Naive thymus-derived CD8-positive, alpha-beta T cell (primary cell): ENCODE results near the gene KRTAP10-12. TPM values are rescaled to one million over a fixed set of nuclear protein-coding genes. Genes with fewer than 3 reads are reported as not detected.
A peak's percentile ranks its signal among the peaks of the same experiment; 100 is the strongest.

Experiments used
- ATAC-seq, 2 donors: fragments of 150-1000 bp; cut with Tn5 transposase in 1 of 2; sonication (Bioruptor Pico), chemical (Tn5 transposase) in 1 of 2; 1 replicate in 1 of 2; 2 replicates in 1 of 2; pipeline ENCODE4 v1.10.0; 2021; ENCODE audit warnings: mild to moderate bottlenecking in 2 of 2, moderate library complexity in 2 of 2
- POLR2A ChIA-PET: fragments of 350-600 bp; sonication (Branson Sonifier 250); formaldehyde crosslinking; loops from one replicate; lab custom pipeline; 2021; ENCODE audit warnings: antibody characterized with exemption; lab: Charles Lee
- DNase-seq, 10 donors: peaks; one replicate each; pipeline versions ENCODE4 v3.0.0 to v3.0.0-alpha.2; 2020 to 2022
- H3K27ac Mint-ChIP-seq, 10 donors: one replicate each; pipeline ENCODE4 v1.8.0; 2020 to 2022; ENCODE audit warnings: mild to moderate bottlenecking in 10 of 10, mixed read lengths in 10 of 10, moderate library complexity in 4 of 10, inconsistent platforms in 1 of 10
- H3K27me3 Mint-ChIP-seq, 5 donors: one replicate each; pipeline ENCODE4 v1.8.0; 2021 to 2022; ENCODE audit warnings: mixed read lengths in 5 of 5
- H3K36me3 Mint-ChIP-seq, 3 donors: one replicate each; pipeline ENCODE4 v1.8.0; 2020 to 2022; ENCODE audit warnings: mixed read lengths in 3 of 3, mild to moderate bottlenecking in 2 of 3, inconsistent platforms in 1 of 3
- H3K4me1 Mint-ChIP-seq, 4 donors: one replicate each; pipeline ENCODE4 v1.8.0; 2021 to 2022; ENCODE audit warnings: mixed read lengths in 4 of 4
- H3K4me3 Mint-ChIP-seq, 10 donors: one replicate each; pipeline ENCODE4 v1.8.0; 2020 to 2022; ENCODE audit warnings: mild to moderate bottlenecking in 10 of 10, mixed read lengths in 10 of 10, moderate library complexity in 6 of 10, inconsistent platforms in 1 of 10
- H3K9me3 Mint-ChIP-seq, 9 donors: one replicate each; pipeline ENCODE4 v1.8.0; 2020 to 2022; ENCODE audit warnings: mixed read lengths in 9 of 9, mild to moderate bottlenecking in 3 of 9, inconsistent platforms in 1 of 9, moderate library complexity in 1 of 9
- polyA plus RNA-seq, 3 donors: library from polyadenylated mRNA; unstranded; fragments of 300-500 nt; fragmentation: Illumina TruSeq; gene quantifications; one replicate each; pipeline ENCODE4 v1.2.3, GENCODE V29; 2021
- total RNA-seq, 8 experiments: library from RNA in 2 of 8; stranded (reverse) in 2 of 8; gene quantifications; one replicate each; pipeline ENCODE4 v1.2.3 and lab custom pipeline; 2021 to 2026

Gene KRTAP10-12
- total and polyA plus RNA-seq, 5 experiments from 2014 or later, result not detected

GRCh38 chr21:44709426-44710293, 12.7 kb downstream of the KRTAP10-12 start:
- DNase-seq, result peak in 3 of 10 donors; percentile 18 to 36 (median 21)
- Mint-ChIP-seq H3K4me3 (peak overlapping the region; percentile 1 to 79 (median 67)), H3K9me3 (peaks cover 0 to 22% (median 8%) of the 10 kb centered on the region in 9 donors), H3K27me3 (peaks cover 42 to 100% (median 61%) of the 10 kb centered on the region in 5 donors), H3K36me3 (peaks cover 7 to 8% (median 7%) of the 10 kb centered on the region in 3 donors), H3K27ac (peak overlapping the region in 5 of 10 donors; percentile 9 to 70 (median 51)), H3K4me1 (peaks cover 18 to 42% (median 33%) of the 10 kb centered on the region in 4 donors)
- peak; percentile 64 to 74 for ATAC-seq
- POLR2A ChIA-PET, result interaction anchor here (1.0 to 1.2 kb wide), 2 partner anchors 14 to 162 kb away, joined by 4 to 5 read pairs; no protein-coding TSS in a partner anchor

- peaks cover 0 to 16% (median 5%) of the 10 kb centered on the region in 9 donors for H3K9me3 Mint-ChIP-seq
- H3K4me3 Mint-ChIP-seq, result peak overlapping the region in 8 of 10 donors; percentile 39 to 80 (median 71)
- H3K27ac Mint-ChIP-seq, result peak overlapping the region in 3 of 10 donors; percentile 10 to 57 (median 34)
- peak in 1 of 10 donors; percentile 15 for DNase-seq
- ATAC-seq, result no peak
- H3K27me3 Mint-ChIP-seq, result peaks cover 43 to 100% (median 60%) of the 10 kb centered on the region in 5 donors
- peaks cover 21 to 48% (median 37%) of the 10 kb centered on the region in 4 donors for H3K4me1 Mint-ChIP-seq
- H3K36me3 Mint-ChIP-seq, result peaks cover 5 to 7% (median 7%) of the 10 kb centered on the region in 3 donors
- POLR2A ChIA-PET, result interaction anchor here (1.0 to 1.2 kb wide), 3 partner anchors 13 to 163 kb away, joined by 3 to 5 read pairs (median 4); no protein-coding TSS in a partner anchor
These were observed 13.3 kb downstream of the KRTAP10-12 start for GRCh38 chr21:44710294-44710665.

GRCh38 chr21:44710756-44711326, 13.9 kb downstream of the KRTAP10-12 start:
- ATAC-seq (peak; percentile 42 to 54), DNase-seq (peak in 3 of 10 donors; percentile 20 to 24 (median 23))
- POLR2A ChIA-PET, result interaction anchor here (1.1 kb wide), 1 partner anchor 52 kb away, joined by 3 read pairs; no protein-coding TSS in a partner anchor
- peaks cover 3 to 7% (median 5%) of the 10 kb centered on the region in 3 donors for H3K36me3 Mint-ChIP-seq
- peak overlapping the region; percentile 50 to 86 (median 72) for H3K4me3 Mint-ChIP-seq
- H3K4me1 Mint-ChIP-seq, result peaks cover 21 to 49% (median 38%) of the 10 kb centered on the region in 4 donors
- peaks cover 41 to 95% (median 61%) of the 10 kb centered on the region in 5 donors for H3K27me3 Mint-ChIP-seq
- peaks cover 0 to 13% (median 3%) of the 10 kb centered on the region in 9 donors for H3K9me3 Mint-ChIP-seq
- peak overlapping the region in 4 of 10 donors; percentile 11 to 86 (median 55) for H3K27ac Mint-ChIP-seq

GRCh38 chr21:44711327-44712202, 14.6 kb downstream of the KRTAP10-12 start, which contains the start of gene TSPEAR:
Gene TSPEAR (minus strand): TSS chr21:44711572. CDS start chr21:44711514, 58 bp downstream.
- no peak for DNase-seq

GRCh38 chr21:44712203-44713028, 15.4 kb downstream of the KRTAP10-12 start:
- peak overlapping the region in 1 of 10 donors; percentile 14 for H3K4me3 Mint-ChIP-seq
- H3K9me3 Mint-ChIP-seq, result peaks cover 0 to 11% (median 3%) of the 10 kb centered on the region in 9 donors
- DNase-seq (peak in 1 of 10 donors; percentile 10), ATAC-seq (no peak)
- POLR2A ChIA-PET, result interaction anchor here (0.6 to 0.8 kb wide), 2 partner anchors 61 to 89 kb away, joined by 3 to 4 read pairs; no protein-coding TSS in a partner anchor
- peaks cover 36 to 80% (median 58%) of the 10 kb centered on the region in 5 donors for H3K27me3 Mint-ChIP-seq
- H3K36me3 Mint-ChIP-seq, result peaks cover 0 to 6% (median 2%) of the 10 kb centered on the region in 3 donors
- H3K4me1 Mint-ChIP-seq, result peaks cover 21 to 46% (median 36%) of the 10 kb centered on the region in 4 donors
- H3K27ac Mint-ChIP-seq, result no peak overlapping the region

More at GRCh38 chr21:44711327-44712202, 14.6 kb downstream of the KRTAP10-12 start, which contains the start of gene TSPEAR:
- peak within 1 kb of the TSS in 8 of 10 donors; percentile 10 to 86 (median 66) for H3K27ac Mint-ChIP-seq
- ATAC-seq, result peak; percentile 21 to 42
- H3K36me3 Mint-ChIP-seq, result peaks cover 0 to 6% (median 2%) of the 10 kb centered on the region in 3 donors
- POLR2A ChIA-PET, result interaction anchor here (0.6 to 1.1 kb wide), 3 partner anchors 53 to 90 kb away, joined by 3 to 4 read pairs (median 3); no protein-coding TSS in a partner anchor
- peaks cover 38 to 88% (median 59%) of the 10 kb centered on the region in 5 donors for H3K27me3 Mint-ChIP-seq
- peaks cover 21 to 49% (median 36%) of the 10 kb centered on the region in 4 donors for H3K4me1 Mint-ChIP-seq
- peak within 1 kb of the TSS; percentile 50 to 86 (median 72) for H3K4me3 Mint-ChIP-seq
- H3K9me3 Mint-ChIP-seq, result peaks cover 0 to 11% (median 3%) of the 10 kb centered on the region in 9 donors

- Mint-ChIP-seq H3K4me1 (peaks cover 21 to 42% (median 32%) of the 10 kb centered on the region in 4 donors), H3K9me3 (peaks cover 0 to 10% (median 2%) of the 10 kb centered on the region in 9 donors), H3K36me3 (peaks cover 0 to 6% (median 2%) of the 10 kb centered on the region in 3 donors), H3K27me3 (peaks cover 36 to 75% (median 60%) of the 10 kb centered on the region in 5 donors), H3K4me3 (no peak overlapping the region), H3K27ac (no peak overlapping the region)
- DNase-seq (no peak), ATAC-seq (no peak)
- POLR2A ChIA-PET, result no interaction called here
These were observed 16.2 kb downstream of the KRTAP10-12 start for GRCh38 chr21:44713130-44713529.

GRCh38 chr21:44713846-44714245, 16.9 kb downstream of the KRTAP10-12 start:
- DNase-seq, result no peak
- no peak for ATAC-seq
- peaks cover 18 to 36% (median 30%) of the 10 kb centered on the region in 4 donors for H3K4me1 Mint-ChIP-seq
- peak overlapping the region in 1 of 10 donors; percentile 62 for H3K27ac Mint-ChIP-seq
- peaks cover 0 to 6% (median 2%) of the 10 kb centered on the region in 3 donors for H3K36me3 Mint-ChIP-seq
- peaks cover 0 to 8% (median 2%) of the 10 kb centered on the region in 9 donors for H3K9me3 Mint-ChIP-seq
- H3K4me3 Mint-ChIP-seq, result no peak overlapping the region
- H3K27me3 Mint-ChIP-seq, result peaks cover 36 to 75% (median 63%) of the 10 kb centered on the region in 5 donors
- POLR2A ChIA-PET, result no interaction called here

GRCh38 chr21:44714905-44715304, 17.9 kb downstream of the KRTAP10-12 start:
- Mint-ChIP-seq H3K4me3 (peak overlapping the region in 1 of 10 donors; percentile 15), H3K36me3 (peaks cover 0 to 4% (median 2%) of the 10 kb centered on the region in 3 donors), H3K27me3 (peaks cover 30 to 68% (median 61%) of the 10 kb centered on the region in 5 donors), H3K9me3 (peaks cover 0 to 7% (median 0%) of the 10 kb centered on the region in 9 donors), H3K4me1 (peaks cover 13 to 27% (median 22%) of the 10 kb centered on the region in 4 donors), H3K27ac (peak overlapping the region in 3 of 10 donors; percentile 38 to 51 (median 47))
- ATAC-seq (no peak), DNase-seq (no peak)
- POLR2A ChIA-PET, result no interaction called here

GRCh38 chr21:44716984-44717383, 20.0 kb downstream of the KRTAP10-12 start:
- DNase-seq (no peak), ATAC-seq (no peak)
- POLR2A ChIA-PET, result no interaction called here
- Mint-ChIP-seq H3K4me3 (no peak overlapping the region), H3K36me3 (peaks cover 0 to 4% (median 0%) of the 10 kb centered on the region in 3 donors), H3K4me1 (peaks cover 6 to 10% (median 8%) of the 10 kb centered on the region in 4 donors), H3K27me3 (peaks cover 19 to 59% (median 47%) of the 10 kb centered on the region in 5 donors), H3K9me3 (peaks cover 0 to 7% (median 0%) of the 10 kb centered on the region in 9 donors), H3K27ac (no peak overlapping the region)

GRCh38 chr21:44718093-44718492, 21.1 kb downstream of the KRTAP10-12 start:
- H3K4me3 Mint-ChIP-seq, result no peak overlapping the region
- H3K27me3 Mint-ChIP-seq, result peaks cover 17 to 63% (median 36%) of the 10 kb centered on the region in 5 donors
- POLR2A ChIA-PET, result no interaction called here
- peaks cover 0 to 4% (median 0%) of the 10 kb centered on the region in 3 donors for H3K36me3 Mint-ChIP-seq
- peaks cover 0 to 7% (median 0%) of the 10 kb centered on the region in 9 donors for H3K9me3 Mint-ChIP-seq
- H3K4me1 Mint-ChIP-seq, result peaks cover 7 to 17% (median 12%) of the 10 kb centered on the region in 4 donors
- no peak for DNase-seq
- H3K27ac Mint-ChIP-seq, result no peak overlapping the region
- no peak for ATAC-seq
